NCI-H1092 treated with DMSO at 0.1 percent for 48 hours (cell line): ENCODE measurements around the gene CPSF4L.
A peak's percentile ranks its signal among the peaks of the same experiment; 100 is the strongest.
"Not testable (repeated sequence)": the region's sequence is repeated elsewhere in the genome, so short reads cannot be mapped to it uniquely, and the experiment has no call there.

Experiments
- DNase-seq: peaks from one replicate; lab custom pipeline; 2025; lab: John Stamatoyannopoulos, UW

The CPSF4L gene

GRCh38 chr17:73268582-73269328 lies 7.1 kb upstream of the CPSF4L start:
- DNase-seq = no peak

GRCh38 chr17:73267648-73268537 lies 6.2 kb upstream of the CPSF4L start:
- no peak for DNase-seq

GRCh38 chr17:73266796-73267195 lies 5.1 kb upstream of the CPSF4L start:
- no peak for DNase-seq

- DNase-seq = no peak
These were observed 4.3 kb upstream of the CPSF4L start for GRCh38 chr17:73265646-73266640.

- not testable (repeated sequence) for DNase-seq
These were observed 2.8 kb upstream of the CPSF4L start for GRCh38 chr17:73264448-73264847.

- DNase-seq = no peak
These were observed 1.3 kb upstream of the CPSF4L start for GRCh38 chr17:73262676-73263642.

GRCh38 chr17:73261952-73262675 lies 434 bp upstream of the CPSF4L start:
- DNase-seq = peak; percentile 24

GRCh38 chr17:73257516-73257915 lies 4.2 kb downstream of the CPSF4L start:
- DNase-seq = no peak

- DNase-seq = no peak
These were observed 5.5 kb downstream of the CPSF4L start for GRCh38 chr17:73256220-73256619.

GRCh38 chr17:73255671-73256181 lies 6.0 kb downstream of the CPSF4L start:
- DNase-seq = peak; percentile 29

GRCh38 chr17:73251871-73252270 lies 9.8 kb downstream of the CPSF4L start:
- no peak for DNase-seq

- DNase-seq = no peak
These were observed 10.6 kb downstream of the CPSF4L start for GRCh38 chr17:73250851-73251640.

GRCh38 chr17:73249700-73250099 lies 12.0 kb downstream of the CPSF4L start:
- peak; percentile 11 for DNase-seq

- no peak for DNase-seq
These were observed 13.1 kb downstream of the CPSF4L start for GRCh38 chr17:73248532-73248931.

- no peak for DNase-seq
These were observed 14.0 kb downstream of the CPSF4L start for GRCh38 chr17:73247726-73248125.

- no peak for DNase-seq
These were observed 21.1 kb downstream of the CPSF4L start for GRCh38 chr17:73240561-73240960.

GRCh38 chr17:73237714-73238113 lies 24.0 kb downstream of the CPSF4L start:
- no peak for DNase-seq

- no peak for DNase-seq
These were observed 26.9 kb downstream of the CPSF4L start for GRCh38 chr17:73234736-73235135.
